GM20000 (cell line): Measurements from ENCODE around the gene OR2G2.

Experiments used
- DNase-seq: peaks from one replicate; pipeline ENCODE4 v3.0.0; 2012; ENCODE audit warnings: low spot score
- TF ChIP-seq, protein P1 (sequence below): IDR thresholded peaks from 2 replicates; pipeline ENCODE4 v1.5.1; 2012; ENCODE audit warnings: mild to moderate bottlenecking, control low read depth; ENCODE audit errors: extremely low read depth, missing control alignments

OR2G2 gene

DNA sequence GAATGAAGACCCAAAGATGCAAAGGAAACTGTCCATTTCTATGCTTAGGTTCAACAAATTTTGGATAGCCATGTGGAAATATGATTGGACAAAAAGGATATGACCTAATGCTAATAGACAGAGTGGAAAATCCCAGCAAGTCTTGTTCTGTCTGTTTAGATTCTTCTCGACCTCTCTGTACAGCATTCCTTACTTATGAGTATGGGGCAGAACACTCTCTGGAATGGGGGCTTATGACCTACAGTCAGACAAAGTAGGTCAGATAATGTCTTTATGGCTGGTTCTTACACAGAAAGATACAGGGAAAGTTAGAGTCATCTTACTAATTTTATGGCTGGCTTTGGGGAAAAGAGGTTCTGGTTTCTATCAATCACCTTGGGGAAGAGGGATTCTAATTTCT lies 36.4 kb upstream of the OR2G2 start:
- TF ChIP-seq, protein P1, sequence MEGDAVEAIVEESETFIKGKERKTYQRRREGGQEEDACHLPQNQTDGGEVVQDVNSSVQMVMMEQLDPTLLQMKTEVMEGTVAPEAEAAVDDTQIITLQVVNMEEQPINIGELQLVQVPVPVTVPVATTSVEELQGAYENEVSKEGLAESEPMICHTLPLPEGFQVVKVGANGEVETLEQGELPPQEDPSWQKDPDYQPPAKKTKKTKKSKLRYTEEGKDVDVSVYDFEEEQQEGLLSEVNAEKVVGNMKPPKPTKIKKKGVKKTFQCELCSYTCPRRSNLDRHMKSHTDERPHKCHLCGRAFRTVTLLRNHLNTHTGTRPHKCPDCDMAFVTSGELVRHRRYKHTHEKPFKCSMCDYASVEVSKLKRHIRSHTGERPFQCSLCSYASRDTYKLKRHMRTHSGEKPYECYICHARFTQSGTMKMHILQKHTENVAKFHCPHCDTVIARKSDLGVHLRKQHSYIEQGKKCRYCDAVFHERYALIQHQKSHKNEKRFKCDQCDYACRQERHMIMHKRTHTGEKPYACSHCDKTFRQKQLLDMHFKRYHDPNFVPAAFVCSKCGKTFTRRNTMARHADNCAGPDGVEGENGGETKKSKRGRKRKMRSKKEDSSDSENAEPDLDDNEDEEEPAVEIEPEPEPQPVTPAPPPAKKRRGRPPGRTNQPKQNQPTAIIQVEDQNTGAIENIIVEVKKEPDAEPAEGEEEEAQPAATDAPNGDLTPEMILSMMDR: no peak
- no peak for DNase-seq

GRCh38 chr1:247552231-247552630 lies 35.9 kb upstream of the OR2G2 start:
- TF ChIP-seq, protein P1: no peak
- no peak for DNase-seq

DNA sequence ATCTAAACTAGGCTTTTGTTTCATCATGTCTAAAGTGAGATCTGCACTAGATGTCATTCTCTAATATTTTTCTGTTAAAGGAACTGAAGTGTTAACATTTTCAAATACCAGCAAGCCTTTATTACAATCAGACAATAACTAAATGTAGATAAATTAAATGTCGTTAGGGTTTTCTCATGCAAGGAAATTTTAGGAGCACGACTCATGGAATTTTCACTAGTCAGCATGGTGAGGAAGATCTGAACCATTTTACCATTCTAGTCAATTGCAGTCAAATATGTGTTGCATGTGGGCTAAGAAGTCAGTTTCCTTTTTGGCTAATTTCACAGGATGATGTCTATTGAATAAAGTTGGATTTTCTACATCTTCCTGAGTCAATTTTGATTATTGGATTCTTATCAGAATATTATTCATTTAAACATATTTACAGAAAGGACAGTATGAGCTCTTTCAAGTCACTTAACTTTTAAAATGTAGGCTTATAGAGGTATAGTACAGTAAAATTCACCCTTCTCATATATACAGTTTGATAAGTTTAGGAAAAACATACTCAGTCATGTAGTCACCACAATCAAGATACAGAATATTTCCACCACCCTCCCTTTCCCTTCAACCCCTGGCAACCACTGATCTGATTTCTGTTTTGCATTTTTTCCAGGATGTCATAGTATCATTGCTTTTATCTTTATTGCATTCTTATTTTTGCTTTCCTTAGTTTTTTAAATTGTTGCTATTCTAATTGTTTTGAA lies 30.1 kb upstream of the OR2G2 start:
- TF ChIP-seq, protein P1: no peak
- no peak for DNase-seq

GRCh38 chr1:247561711-247562110 lies 26.4 kb upstream of the OR2G2 start:
- no peak for DNase-seq
- TF ChIP-seq, protein P1: no peak

GRCh38 chr1:247562198-247562597 lies 26.0 kb upstream of the OR2G2 start:
- TF ChIP-seq, protein P1: no peak
- DNase-seq: no peak

DNA sequence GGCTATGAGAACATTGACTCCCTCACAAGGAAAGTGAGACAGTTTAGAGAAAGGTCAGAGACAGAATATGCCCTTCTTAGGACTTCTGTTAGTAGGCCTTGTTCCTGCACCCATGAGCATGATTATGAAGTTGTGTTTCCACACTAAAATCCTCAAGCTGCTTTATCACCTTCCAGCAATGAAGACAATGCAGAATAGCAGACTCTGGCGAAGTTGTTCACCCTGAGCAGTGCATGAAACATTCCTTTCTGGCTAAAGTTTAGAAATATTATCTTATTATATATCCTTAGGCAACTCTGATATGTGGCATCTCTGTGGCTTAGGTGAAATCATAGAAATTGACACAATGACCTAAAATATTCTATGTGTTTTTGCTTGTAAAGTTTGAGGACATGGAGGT lies 13.9 kb upstream of the OR2G2 start:
- TF ChIP-seq, protein P1: no peak
- DNase-seq: no peak

DNA sequence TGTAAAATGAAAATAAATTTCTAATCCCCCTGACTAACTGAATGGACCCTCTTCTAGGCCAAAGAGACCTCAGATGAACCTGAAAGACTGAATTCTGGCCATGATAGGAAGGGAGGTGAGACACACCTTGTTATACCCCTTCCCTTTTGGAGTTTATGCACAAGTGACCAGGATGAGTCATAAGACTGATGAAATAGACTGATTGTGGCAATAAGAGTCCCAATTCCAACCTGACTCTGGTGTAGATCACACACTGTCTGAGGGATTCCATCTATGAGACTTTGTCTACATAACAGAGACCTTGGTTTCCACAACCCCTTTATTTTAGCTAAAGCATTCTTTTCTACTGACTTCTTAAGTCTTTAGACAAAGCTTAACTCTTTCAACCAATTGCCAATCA lies 13.5 kb upstream of the OR2G2 start:
- TF ChIP-seq, protein P1: no peak
- no peak for DNase-seq
